Uterus (tissue), 4 donors: ENCODE results near the gene TMEM126B. TPM values are rescaled to one million over a fixed set of nuclear protein-coding genes. Genes with fewer than 3 reads are reported as not detected.
A peak's percentile ranks its signal among the peaks of the same experiment; 100 is the strongest.

ENCODE experiments used
- DNase-seq, 2 donors: peaks; one replicate each; pipeline ENCODE4 v3.0.0-alpha.2; 2019 to 2020
- H3K27ac ChIP-seq, 2 donors: fragments of 200-600 bp; sonication (generic); 1 replicate in 1 of 2; 2 replicates in 1 of 2; pipeline ENCODE4 v1.5.1; 2016 to 2018
- H3K27me3 ChIP-seq, 2 donors: fragments of 200-600 bp; sonication (generic); one replicate each; pipeline ENCODE4 v1.5.1; 2018 to 2019; ENCODE audit warnings: control low read depth in 1 of 2
- H3K36me3 ChIP-seq, 2 donors: fragments of 200-600 bp; sonication (generic); one replicate each; pipeline ENCODE4 v1.5.1; 2019; ENCODE audit warnings: control low read depth in 1 of 2
- H3K4me1 ChIP-seq, 2 donors: fragments of 200-600 bp; sonication (generic); one replicate each; pipeline ENCODE4 v1.5.1; 2018 to 2019; ENCODE audit warnings: control low read depth in 1 of 2
- H3K4me3 ChIP-seq, 2 donors: fragments of 200-600 bp; sonication (generic); 1 replicate in 1 of 2; 2 replicates in 1 of 2; pipeline ENCODE4 v1.5.1; 2018 to 2019; ENCODE audit warnings: mild to moderate bottlenecking in 1 of 2
- H3K9me3 ChIP-seq, 2 donors: fragments of 200-600 bp; sonication (generic); one replicate each; pipeline ENCODE4 v1.5.1; 2019; ENCODE audit warnings: control low read depth in 1 of 2
- POLR2A ChIP-seq, 2 donors: fragments of 450-650 bp; IDR thresholded peaks; one replicate each; pipeline ENCODE4 v1.6.1; 2016; ENCODE audit warnings: antibody characterized with exemption in 2 of 2, mild to moderate bottlenecking in 1 of 2, moderate library complexity in 1 of 2
- intact Hi-C: fragments of 100-400 bp; cut with DNase I; formaldehyde crosslinking; loops from one replicate; pipeline ENCODE4 v1.15.1; 2023; ENCODE audit warnings: low total_unique reads
- total RNA-seq, 4 donors: library from RNA; depleted of rRNA in 3 of 4; stranded (reverse); fragments of >200 nt in 3 of 4; gene quantifications; one replicate each; pipeline versions ENCODE4 v1.1.0 to v1.2.4, GENCODE V29; 2014 to 2023
- TF ChIP-seq, protein P1 (sequence below), 4 experiments: fragments of 200-600 bp in 2 of 4; fragments of 450-650 bp in 2 of 4; sonication (generic) in 2 of 4; IDR thresholded peaks; one replicate each; pipeline ENCODE4 v1.5.1; 2016 to 2019; ENCODE audit warnings: antibody characterized with exemption in 4 of 4, mild to moderate bottlenecking in 2 of 4, moderate library complexity in 1 of 4
- donor health status: DM: yes; HTN: yes; CAD: no.

Gene TMEM126B
- total RNA-seq, 4 donors from 2014 or later = 36.5 to 119 (median 57.9) TPM

DNA sequence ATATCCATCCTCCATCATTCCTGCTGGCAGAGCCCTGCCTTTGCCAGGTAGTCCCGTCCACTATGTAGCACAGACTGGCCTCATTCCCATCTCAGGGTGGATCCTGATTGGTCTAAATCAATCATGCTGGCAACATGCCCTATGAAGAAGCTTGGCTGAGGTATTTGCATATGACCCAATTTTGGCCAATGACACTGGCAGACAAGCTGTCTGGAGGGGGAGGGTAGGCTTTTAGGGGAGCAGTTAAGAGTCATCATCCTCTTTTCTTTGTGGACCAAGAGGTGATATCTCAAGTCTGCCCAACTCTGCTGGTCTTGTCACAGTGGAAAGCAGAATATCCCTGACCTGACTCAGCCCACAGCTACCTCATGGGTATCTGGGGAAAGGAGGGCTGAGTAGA lies 52.5 kb downstream of the TMEM126B start:
- H3K4me1 ChIP-seq = peaks cover 6% of the 10 kb centered on the region in 2 donors

DNA sequence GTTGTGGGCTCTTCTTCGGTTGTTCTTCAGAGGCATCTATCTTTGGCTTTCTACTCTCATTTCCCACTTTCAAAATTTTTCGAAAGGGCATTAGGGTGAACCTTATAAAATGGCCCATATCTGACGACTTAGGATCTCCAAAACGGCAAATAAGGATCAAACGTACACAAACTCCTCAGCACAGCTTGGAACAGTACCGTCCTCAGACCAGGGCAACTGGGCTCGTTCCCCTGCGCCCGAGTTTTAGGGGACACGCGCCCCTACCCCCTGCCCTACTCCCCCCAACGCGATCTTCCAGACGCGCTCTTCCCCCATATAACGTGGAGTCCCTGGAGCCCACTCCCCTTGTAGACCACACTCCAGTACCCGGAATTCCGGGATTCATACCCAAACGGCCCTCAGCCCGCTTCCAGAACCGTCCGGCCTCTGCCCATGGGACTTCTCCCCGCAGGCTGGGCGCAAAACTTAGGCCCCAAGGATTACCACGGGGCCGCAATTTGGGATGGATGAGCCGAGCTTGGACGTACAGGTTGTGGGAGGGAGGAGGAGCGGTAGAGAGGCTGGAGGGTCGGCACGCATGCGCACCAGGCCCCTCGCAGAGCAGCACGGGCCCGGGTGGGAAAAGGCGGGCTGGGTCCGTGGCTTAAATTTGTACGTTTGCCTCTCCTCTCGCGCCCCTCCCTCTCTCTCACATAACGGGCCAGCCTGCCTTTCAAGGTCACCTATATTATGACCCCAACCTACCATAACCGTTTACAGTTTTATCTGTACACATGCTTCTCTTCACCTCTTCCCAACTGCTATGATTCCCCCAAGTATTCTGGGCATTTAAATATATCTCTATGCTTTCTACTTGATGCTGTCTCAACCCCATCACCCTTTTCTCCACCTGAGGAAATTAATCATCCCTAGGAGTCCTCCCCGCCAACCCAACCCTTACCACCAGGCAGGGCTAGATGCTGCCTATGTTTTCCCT lies 54.2 kb downstream of the TMEM126B start:
- peak; percentile 73 to 76 for DNase-seq
- TF ChIP-seq, protein P1, sequence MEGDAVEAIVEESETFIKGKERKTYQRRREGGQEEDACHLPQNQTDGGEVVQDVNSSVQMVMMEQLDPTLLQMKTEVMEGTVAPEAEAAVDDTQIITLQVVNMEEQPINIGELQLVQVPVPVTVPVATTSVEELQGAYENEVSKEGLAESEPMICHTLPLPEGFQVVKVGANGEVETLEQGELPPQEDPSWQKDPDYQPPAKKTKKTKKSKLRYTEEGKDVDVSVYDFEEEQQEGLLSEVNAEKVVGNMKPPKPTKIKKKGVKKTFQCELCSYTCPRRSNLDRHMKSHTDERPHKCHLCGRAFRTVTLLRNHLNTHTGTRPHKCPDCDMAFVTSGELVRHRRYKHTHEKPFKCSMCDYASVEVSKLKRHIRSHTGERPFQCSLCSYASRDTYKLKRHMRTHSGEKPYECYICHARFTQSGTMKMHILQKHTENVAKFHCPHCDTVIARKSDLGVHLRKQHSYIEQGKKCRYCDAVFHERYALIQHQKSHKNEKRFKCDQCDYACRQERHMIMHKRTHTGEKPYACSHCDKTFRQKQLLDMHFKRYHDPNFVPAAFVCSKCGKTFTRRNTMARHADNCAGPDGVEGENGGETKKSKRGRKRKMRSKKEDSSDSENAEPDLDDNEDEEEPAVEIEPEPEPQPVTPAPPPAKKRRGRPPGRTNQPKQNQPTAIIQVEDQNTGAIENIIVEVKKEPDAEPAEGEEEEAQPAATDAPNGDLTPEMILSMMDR (IDR thresholded peaks at IDR 0.05) = no peak
- TF ChIP-seq POLR2A (IDR thresholded peaks at IDR 0.05) = peak in 1 of 2 donors; percentile 31
- intact Hi-C loops = no loop called here
- peak overlapping the region; percentile 74 to 76 for H3K27ac ChIP-seq
- peaks cover 6% of the 10 kb centered on the region in 2 donors for H3K4me1 ChIP-seq
- no peaks in the 10 kb centered on the region for H3K27me3 ChIP-seq
- no peaks in the 10 kb centered on the region for H3K36me3 ChIP-seq
- H3K9me3 ChIP-seq = no peaks in the 10 kb centered on the region
- peak overlapping the region; percentile 47 to 55 for H3K4me3 ChIP-seq

More for the DNA sequence above, 52.5 kb downstream of the TMEM126B start:
- Histone ChIP-seq H3K9me3 (no peaks in the 10 kb centered on the region), H3K27ac (no peak overlapping the region), H3K27me3 (no peaks in the 10 kb centered on the region), H3K4me3 (no peak overlapping the region), H3K36me3 (no peaks in the 10 kb centered on the region)
- TF ChIP-seq POLR2A (IDR thresholded peaks at IDR 0.05) = no peak
- TF ChIP-seq, protein P1 (IDR thresholded peaks at IDR 0.05) = no peak
- intact Hi-C loops = no loop called here
- DNase-seq = no peak

DNA sequence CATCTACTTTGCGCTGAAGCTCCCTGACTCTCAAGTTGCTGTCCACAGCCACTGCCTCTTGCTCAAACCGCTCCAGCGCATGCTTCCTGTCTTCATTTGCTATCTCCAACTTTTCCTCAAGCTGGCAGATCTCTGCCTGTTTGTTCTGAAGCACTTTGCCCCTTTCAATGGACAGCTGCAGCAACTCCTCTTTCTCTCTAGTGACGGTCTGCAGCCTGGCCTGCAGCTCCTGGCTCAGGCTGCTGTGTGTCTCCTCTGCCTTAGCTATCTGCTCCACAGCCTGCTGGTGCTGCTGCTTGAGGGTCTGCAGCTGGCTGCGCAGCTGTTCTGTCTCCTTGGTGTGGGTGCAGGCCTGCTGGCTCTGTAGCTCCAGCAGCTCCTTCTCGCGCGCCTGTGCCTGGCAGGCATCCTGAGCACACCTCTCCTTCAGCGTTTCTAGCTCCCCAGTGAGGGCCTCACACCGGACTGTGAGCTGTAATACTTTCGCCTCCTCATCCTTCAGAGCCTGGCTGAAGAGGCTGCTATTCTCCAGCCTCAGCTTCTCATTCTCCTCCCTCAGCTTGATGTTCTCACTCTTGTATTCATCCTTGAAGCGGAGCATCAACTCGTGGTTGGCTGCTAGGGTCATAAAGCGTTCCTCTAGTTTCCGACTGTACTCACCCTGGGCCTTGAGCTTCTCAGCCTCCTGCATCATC lies 56.9 kb downstream of the TMEM126B start:
- no peaks in the 10 kb centered on the region for H3K27me3 ChIP-seq
- DNase-seq = peak; percentile 28 to 37
- H3K4me3 ChIP-seq = peak overlapping the region; percentile 45 to 54
- TF ChIP-seq, protein P1 (IDR thresholded peaks at IDR 0.05) = no peak
- TF ChIP-seq POLR2A (IDR thresholded peaks at IDR 0.05) = no peak
- H3K4me1 ChIP-seq = peaks cover 6% of the 10 kb centered on the region in 2 donors
- intact Hi-C loops = no loop called here
- no peaks in the 10 kb centered on the region for H3K9me3 ChIP-seq
- H3K27ac ChIP-seq = peak overlapping the region; percentile 75 to 83
- H3K36me3 ChIP-seq = no peaks in the 10 kb centered on the region

DNA sequence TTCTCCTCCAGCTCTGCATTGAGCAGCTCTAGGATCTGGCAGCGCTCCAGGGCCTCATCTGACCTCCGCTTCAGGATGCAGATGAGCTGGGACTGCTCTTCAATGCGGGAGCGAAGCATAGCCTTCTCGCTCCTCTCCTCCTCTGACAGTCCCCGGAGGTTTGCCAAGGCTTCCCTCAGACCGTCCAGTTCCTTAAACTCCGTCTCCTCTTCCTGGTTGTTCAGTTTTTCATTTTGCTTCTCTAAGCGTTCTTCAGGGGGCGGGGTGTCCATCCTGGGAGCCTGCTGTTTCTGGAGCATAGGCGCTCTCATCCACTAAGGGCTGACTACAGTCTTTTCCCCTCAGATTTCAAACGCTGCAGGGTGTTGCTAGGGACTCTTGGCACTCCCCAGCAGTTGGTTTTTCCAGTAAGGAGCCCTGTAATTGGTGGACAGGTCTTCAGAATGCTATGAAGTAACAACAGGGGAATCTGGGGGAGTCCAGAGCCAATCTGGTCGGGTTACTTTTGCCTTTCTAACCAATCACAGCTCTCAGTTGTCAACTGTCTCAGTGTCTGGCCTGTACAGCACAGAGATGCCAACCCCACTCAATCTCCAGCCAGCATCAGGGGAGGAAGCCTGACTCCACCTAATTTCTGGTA lies 57.5 kb downstream of the TMEM126B start, which contains the start of gene CCDC89:
Gene CCDC89 (minus strand): TSS at position 376 of the 640 bp plus-strand sequence. CDS start 65 bp downstream, at position 311.
- H3K9me3 ChIP-seq = no peaks in the 10 kb centered on the region
- peak; percentile 83 to 93 for DNase-seq
- peak within 1 kb of the TSS; percentile 45 to 54 for H3K4me3 ChIP-seq
- H3K27ac ChIP-seq = peak within 1 kb of the TSS; percentile 75 to 83
- no peaks in the 10 kb centered on the region for H3K36me3 ChIP-seq
- intact Hi-C loops = no loop called here
- no peaks in the 10 kb centered on the region for H3K27me3 ChIP-seq
- TF ChIP-seq POLR2A (IDR thresholded peaks at IDR 0.05) = peak in 1 of 2 donors; percentile 29
- TF ChIP-seq, protein P1 (IDR thresholded peaks at IDR 0.05) = no peak
- peaks cover 6% of the 10 kb centered on the region in 2 donors for H3K4me1 ChIP-seq

Other genes starting within 250 kb of the TMEM126B start
- 10 to 100 TPM in 3 of 4 donors, 1 to 10 TPM in 1; 2.9 to 30.2 (median 22.6) TPM for gene DLG2, start 1.2 kb upstream of the TMEM126B start, total RNA-seq
- 10 to 100 TPM in 3 of 4 donors, 1 to 10 TPM in 1; 7.9 to 16.3 (median 12.5) TPM for gene TMEM126A, start 19.4 kb downstream of the TMEM126B start, total RNA-seq
- 100 to 1,000 TPM in 2 of 4 donors, 10 to 100 TPM in 2; 77.7 to 133 (median 99.9) TPM for gene CREBZF, start 36.5 kb downstream of the TMEM126B start, total RNA-seq
- 10 to 100 TPM in 1 of 4 donors, 1 to 10 TPM in 1, under 1 TPM in 1, not detected in 1; 0.77 to 14.0 (median 4.4) TPM for gene CCDC89, start 57.6 kb downstream of the TMEM126B start, total RNA-seq
- gene SYTL2, start 182.5 kb downstream of the TMEM126B start, total RNA-seq = 10 to 100 TPM; 33.0 to 77.4 (median 39.7) TPM
- gene CCDC83, start 226.8 kb downstream of the TMEM126B start, total RNA-seq = under 1 TPM in 1 of 4 donors, not detected in 3; 0.21 TPM